Stimulated activated CD8-positive, alpha-beta memory T cell treated with anti-CD3 and anti-CD28 coated beads, Interleukin-15, amount 100 ng/mL, for 24 hours (primary cell): Measurements from ENCODE around the gene ABHD12.
"Not testable (repeated sequence)": the region's sequence is repeated elsewhere in the genome, so short reads cannot be mapped to it uniquely, and the experiment has no call there.

Experiments used
- DNase-seq: peaks from one replicate; pipeline ENCODE4 v3.0.0-alpha.2; 2020; ENCODE audit warnings: low read depth

ABHD12 gene

DNA sequence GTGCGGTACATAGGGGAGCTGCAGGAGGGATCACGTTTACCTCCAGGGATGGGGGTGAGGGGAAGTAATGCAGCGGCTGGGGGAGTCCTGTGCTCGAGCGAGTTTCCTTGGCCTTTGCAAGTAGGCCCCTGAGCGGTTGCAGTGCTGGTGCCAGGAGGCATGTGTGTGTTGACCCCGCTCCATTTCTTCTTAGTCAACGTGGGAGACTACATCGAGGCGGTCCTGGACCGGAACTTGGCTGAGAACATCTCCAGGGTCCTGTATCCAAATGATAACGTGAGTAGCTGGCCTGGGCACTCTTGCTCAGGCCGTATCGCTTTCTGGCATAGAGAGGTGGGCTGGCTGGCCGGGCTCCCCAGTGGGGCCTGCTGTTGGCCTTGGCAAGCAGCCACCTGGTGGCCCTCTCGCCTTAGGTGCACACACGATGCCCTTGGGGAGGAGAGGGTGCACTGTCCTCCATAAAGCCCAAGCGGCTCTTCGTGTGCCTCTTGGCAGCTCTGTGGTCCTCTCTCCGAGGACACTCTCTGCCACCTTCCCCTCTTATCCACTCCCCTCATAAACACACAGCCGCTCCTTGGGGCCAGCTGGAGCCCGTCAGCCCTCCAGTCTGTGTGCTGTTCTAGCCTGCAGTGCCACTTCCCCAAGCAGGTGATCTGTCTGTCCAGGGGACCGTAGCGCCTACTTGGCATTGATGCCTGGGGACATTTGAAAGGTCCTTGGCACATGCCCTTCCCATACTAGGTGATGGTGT lies 113.4 kb downstream of the ABHD12 start:
- no peak for DNase-seq

DNA sequence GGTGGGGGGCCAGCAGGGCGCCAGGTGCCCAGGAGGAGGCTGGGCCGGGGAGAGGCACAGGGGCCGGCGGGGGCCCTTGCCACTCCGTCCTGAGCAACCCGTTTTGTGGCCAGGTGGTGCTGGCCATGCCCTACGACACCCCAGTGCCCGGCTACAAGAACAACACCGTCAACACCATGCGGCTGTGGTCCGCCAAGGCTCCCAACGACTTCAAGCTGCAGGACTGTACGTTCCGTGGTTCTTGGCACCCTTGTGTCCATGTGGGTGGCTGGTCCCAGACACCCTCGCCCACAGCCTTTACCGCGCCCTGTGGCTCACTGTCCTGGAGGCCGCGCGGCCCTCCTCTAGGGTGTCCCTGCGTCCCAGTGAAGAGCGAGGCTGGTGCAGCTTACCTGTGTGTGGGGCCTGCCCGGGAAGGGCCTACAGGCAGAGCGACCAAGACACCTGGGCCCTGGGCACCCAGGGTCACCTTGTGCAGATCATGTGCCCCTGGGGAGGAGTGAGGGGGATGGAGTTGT lies 114.0 kb downstream of the ABHD12 start:
- no peak for DNase-seq

DNA sequence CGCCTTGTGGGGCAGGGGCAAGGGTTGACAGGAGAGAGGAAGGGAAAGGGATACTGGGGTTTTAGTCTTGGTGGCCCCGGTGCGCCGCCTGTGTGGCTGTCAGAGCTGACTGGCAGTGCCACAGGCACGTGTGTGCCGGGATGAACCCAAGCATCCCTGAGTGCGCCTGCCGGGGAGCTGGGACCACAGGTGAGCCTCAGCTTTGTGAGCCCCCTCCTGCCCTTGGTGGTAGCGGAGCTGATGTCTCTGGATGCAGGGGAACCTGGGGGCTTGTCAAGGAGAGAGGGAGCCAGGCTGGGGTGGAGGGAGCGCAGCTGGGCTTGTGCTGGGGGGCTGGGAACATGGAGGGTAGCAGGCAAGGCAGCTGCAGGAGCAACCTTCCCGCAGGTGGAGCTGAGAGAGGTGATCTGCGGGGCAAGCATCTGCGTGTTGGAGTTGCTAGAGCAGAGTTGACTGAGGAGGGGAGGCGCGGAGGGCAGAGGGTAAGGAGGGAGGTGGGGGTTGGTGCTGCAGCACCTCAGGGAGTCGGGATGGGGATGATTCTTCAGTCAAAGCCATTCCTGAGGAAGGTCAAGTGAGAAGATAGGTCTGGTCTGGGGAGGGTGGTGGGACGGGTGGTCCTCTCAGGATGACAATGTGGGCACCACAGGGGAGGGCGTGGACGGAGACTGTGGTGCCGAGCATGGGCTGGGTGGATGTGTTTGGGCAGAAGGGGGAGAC lies 114.7 kb downstream of the ABHD12 start:
- DNase-seq, result no peak

DNA sequence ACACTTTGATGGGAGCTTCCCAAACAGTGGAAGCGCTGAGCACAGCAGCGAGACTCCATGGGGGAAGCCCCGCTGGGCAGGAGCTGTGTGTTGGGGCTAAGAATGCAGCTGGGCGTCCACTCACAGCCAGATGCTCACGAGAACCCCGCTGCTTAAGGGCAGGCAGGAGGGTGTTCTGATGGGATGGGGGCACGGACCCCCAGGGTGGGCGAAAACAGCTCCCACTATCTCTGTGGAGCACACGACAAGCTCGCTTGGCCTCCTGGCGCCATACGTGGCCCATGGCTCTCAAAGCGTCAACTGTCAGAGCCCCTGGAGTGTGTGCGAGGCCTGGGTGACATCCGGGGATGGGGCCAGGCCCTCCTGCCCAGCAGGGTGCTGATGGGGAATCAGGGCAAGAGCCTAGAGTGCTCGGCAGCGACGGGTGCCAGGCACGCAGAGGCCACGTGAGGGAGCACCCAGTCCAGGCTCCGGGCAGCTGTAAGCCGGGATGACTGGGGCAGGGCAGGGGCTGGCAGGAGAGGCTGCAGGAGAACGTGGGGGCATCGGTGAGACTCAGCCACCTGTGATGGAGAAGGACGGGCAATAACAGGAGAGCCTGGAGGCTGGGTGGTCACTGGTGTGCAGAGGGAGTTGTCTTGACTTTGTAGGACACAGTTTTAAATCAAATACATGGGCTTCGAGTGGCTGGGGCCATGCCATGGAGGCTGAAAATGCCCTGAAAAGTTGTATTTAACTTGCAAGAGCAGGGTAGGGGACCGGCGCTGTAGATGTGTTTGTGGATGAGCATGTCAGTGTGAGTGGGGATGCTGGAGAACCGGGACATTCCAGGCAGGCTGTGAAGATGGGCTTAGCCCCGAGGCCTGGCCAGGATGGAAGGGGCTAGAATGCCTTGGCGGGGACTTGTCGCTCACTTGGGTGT lies 115.5 kb downstream of the ABHD12 start:
- DNase-seq, result no peak

DNA sequence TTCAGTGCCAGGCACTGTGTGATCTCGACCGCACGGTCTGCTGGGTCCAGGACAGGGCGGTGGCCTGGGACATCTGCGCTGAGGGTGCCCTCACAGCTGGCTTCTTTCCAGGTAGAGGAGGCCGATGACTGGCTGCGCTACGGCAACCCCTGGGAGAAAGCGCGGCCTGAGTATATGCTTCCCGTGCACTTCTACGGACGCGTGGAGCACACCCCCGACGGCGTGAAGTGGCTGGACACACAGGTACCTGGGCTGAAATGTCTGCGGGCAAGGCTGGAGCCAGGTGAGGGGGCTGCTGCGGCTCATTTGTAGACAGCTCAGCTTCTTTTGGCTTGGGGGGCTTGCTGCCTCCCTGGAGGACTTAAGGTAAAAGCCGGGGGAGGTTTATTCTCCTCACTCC lies 116.2 kb downstream of the ABHD12 start:
- DNase-seq, result no peak

DNA sequence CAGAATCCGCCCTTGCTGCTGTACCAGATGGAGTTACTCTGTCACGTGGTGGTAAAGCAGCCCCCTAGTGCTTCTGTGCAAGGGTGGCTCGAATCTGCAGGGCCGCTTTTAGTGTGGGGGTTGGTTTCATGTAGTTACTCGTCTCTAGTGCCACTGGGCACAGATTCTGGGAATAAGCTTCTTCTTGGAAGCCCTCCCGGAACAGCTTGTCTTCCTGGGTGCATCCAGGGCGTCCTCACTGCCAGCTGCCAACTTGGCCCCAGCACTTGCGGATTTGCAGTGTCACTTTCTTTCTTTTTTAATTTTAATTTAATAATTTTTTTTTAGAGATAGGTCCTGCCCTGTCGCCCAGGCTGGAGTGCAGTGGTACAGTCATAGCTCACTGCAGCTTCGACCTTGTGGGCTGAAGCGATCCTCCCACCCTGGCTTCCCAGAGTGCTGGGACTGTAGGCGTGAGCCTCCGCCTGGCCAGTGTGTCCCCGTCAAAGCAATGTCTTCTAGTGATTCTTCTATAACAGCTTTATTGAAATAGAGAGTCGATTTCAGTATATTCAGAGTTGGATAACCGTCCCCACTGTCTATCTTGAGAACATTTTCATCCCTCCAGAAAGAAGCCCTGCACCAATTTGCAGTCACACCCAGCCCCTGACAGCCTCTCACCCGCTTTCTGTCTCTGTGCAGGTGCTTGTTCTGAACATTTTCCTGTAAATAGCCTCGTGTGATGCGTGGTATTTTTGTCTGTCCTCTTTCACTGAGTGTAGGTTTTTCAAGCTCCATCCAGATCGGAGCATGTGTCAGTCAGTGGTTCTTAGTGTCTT lies 116.9 kb downstream of the ABHD12 start:
- DNase-seq, result no peak

DNA sequence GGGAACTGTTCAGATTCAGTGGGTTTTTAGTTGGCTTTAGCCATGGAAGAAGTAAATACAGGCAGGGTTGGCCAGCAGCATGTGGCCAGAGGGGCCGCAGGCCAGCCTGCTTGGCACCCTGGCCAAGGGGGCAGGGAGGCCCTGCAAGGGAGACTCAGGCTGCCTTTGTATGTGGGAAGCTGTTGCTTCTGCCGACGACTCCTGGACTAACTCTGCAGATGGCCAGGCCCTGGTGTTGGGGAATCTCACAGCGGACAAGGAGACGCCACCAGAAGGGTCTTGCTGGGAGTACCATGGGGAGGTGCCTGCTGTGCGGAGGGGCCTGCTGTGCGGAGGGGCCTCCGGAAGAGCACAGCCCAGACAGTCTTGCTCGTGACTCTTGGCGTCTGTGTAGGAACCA lies 117.6 kb downstream of the ABHD12 start:
- no peak for DNase-seq

DNA sequence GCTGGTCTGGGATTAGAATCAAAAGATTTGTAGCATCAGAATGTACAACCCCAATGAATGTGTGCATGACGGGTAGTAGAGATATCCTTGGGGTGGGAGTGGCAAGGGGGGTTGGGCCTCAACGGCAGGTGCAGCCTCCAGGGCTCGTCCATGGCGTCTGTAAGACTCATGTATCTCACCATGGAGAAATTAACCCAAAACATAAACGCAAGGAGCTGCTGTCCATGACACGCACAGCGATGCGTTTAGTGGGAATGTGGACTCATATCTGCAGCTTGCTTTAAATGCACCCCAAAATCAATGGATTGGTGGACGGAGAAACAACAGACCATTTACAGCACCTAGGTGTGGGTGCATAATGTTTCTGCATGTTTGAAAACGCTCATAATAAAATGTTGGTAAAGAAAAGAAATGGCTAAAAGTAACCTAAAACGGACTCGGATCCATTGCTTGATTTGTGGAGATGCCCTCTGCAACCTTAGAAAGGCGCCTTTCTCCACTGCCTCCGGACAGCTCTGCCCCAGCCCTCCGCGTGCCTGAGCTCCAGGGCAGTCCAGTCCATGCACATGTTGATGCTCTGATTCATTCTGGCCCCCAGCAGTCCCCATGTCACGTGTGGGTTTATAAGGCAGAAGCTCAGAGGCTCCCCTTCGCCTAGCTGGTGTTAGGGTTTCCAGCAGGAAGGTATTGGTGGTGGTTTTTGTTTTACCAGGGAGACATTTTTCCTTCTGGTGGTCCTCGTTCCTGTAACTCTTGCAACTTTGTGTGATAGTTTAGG lies 118.2 kb downstream of the ABHD12 start:
- DNase-seq, result no peak

DNA sequence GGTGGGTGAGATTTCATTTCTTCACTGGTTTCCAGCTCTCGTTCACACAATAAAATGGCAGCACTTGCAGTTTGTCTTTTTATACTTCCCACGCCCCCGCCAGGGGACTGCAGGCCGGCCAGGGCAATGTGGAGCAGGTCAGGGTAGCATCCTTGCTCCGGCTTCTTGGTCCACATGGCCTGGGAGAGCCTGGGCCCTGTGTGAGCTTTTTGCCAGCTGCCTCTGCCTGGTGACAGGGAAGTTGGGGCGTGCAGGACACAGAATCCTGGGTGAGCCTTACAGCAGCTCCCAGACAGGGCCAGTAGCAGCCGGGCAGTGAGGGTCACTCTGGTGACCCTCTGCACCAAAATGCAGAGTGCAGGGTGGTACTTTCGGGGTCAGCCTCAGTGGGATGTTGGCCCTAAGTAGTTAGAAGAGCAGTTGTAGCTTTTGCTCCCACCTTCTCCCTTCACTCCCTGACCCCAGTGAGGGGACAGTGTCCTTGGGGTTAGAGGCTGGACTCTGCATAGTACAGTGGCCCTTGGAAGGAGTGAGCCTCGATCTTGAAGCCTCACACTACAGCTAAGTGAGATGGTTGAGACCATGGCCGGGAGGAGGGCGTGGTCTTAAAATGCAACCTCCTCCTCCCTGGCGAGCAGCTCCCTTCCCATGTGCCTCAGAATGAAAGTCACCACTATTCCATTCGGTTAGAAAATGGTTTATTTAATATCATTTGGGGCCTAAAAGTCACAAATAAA lies 119.0 kb downstream of the ABHD12 start:
- DNase-seq, result no peak

DNA sequence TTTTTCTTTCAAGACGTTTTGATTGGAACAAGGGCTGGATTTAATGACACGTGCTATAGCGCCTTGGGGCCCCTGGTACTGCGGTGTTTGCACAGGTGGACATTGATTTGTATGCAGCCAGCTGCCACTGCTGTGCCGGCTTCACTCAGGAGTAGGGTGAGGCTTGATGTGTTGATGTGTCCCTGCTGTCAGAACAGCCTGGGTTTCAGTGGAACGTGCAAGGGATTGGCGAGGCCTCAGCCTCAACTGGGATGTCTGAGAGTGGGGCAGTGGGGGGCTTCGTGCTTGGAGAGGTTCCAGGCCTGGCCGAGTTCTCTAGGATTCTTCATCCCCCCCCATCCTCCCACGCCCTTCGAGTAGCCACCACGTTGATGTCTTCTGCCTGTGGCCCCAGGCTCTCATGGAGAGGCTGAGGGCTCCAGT lies 119.8 kb downstream of the ABHD12 start:
- DNase-seq, result no peak

DNA sequence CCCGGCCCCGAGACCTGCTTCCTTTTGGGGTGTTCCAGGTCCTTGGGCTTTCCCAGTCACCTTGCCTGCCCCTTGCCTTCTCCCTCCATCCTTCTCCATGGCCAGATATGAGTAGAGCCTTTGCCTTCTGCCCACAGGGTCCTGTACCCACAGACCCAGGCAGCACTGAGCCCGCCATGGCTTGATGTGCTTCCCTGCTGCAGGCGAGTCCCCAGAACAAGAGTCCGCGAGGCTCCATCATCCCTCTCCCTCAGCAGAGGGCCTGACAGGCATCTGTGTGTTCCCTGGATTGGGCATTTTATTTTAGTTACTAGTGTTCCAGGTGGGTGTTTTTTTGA lies 120.8 kb downstream of the ABHD12 start:
- DNase-seq, result no peak

DNA sequence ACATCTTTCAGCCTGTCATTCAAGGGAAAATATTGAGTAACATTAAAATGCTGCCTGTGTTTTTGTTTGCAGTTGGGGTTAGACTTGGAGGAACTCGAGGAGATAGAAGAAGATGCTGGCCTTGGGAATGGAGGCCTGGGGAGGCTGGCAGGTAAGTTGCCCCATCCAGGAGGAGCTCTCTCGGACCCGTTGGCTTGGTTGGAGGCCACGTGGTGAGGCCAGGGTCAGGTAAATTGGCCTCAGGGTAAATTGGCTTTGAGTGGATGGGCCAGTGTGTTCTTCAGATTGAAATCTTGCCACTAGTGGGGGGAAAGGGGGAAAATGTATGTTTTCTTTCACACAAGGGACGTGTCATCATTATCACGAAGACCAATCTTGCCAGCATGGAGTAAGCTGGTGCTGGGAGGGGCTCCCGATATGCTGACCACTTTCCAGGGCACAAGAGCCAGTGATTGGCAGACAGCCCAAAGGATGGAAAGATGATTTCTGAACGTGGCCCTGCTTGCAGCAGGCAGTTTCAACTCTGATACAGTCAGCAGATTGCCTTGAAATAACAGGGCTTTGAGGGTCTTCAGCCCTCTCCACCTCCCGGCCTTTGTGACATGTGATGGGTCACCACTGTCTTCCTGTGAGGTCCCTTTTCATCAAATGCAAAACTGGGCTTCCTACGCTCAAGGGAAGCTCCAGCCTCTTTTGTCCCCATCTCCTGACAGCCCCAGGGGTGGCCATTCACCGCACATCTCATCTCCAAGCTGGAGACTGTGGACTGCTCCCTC lies 121.4 kb downstream of the ABHD12 start:
- DNase-seq, result no peak

DNA sequence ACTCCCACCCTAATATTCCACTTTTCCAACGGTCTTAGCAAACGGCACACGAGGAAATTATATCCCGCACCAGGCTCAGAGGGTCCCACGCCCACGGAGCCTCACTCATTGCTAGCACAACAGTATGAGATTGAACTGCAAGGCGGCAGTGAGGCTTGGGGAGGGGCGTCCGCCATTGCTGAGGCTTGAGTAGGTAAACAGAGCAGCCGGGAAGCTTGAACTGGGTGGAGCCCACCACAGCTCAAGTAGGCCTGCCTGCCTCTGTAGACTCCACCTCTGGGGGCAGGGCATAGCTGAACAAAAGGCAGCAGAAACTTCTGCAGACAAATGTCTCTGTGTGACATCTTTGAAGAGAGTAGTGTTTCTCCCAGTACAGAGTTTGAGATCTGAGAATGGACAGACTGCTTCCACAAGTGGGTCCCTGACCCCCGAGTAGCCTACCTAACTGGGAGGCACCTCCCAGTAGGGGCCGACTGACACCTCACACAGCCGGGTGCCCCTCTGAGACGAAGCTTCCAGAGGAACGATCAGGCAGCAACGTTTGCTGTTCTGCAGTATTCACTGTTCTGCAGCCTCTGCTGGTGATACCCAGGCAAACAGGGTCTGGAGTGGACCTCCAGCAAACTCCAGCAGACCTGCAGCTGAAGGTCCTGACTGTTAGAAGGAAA lies 129.7 kb downstream of the ABHD12 start:
- DNase-seq, result not testable (repeated sequence)

DNA sequence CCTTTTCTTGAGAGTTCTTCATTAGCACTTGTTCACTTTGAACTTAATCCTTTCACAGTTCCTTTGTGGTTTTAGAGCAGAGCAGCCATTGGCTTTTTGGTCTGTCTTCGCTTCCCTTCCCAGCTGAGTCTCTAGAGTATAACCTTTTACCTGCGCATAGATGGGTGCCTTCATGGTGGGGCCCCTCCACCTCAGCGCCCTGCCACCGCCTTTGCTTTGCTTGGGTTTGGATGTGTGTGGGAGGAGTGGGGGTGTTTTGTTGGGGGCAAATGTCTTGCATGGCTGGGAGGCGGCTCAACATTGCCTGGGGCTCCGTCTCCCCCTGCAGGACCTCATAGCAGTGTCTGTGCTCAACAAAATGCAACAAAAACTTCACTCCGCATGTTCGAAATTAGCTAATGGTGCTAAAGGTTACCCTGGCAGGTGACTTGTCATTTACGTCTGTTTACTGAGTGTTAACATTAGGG lies 130.8 kb downstream of the ABHD12 start:
- no peak for DNase-seq

DNA sequence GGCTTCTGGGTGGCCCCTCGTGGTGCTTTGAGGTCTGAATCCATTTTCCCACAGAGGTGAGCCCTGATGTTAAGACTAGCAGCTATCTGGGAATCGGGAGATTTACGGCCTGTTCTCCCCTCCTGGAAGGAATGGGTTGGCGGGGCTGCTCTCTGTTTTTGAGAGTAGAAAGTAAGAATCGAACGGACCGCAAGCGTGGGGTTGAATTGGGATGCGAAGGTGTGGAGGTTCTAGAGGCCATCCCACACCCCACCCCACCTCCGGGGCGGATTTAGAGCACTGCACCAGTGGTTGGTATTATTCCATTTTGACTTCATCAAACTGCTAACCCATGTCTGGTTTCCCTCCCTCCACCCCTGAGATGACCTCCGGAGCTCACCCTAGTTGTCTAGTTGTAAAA lies 131.3 kb downstream of the ABHD12 start:
- DNase-seq, result no peak

DNA sequence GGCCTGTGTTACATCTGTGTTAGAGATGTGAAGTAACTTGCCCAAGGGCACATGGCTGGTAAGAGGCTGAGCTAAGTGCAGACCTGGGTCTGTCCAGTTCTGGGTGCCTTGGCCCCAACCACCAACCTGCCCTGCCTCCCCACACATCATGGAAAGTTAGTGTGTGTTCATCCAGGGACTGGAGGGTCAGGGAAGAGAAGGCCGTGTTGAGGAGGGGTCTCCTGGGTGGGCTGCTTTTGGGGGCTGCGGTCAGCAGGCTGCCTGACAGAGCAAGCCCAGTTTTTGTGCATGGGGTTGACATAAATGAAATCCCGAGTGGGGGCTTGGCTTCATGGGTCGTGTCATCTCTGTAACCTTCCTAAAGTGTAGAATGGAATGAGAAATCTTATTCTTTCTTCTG lies 131.8 kb downstream of the ABHD12 start:
- DNase-seq, result no peak

DNA sequence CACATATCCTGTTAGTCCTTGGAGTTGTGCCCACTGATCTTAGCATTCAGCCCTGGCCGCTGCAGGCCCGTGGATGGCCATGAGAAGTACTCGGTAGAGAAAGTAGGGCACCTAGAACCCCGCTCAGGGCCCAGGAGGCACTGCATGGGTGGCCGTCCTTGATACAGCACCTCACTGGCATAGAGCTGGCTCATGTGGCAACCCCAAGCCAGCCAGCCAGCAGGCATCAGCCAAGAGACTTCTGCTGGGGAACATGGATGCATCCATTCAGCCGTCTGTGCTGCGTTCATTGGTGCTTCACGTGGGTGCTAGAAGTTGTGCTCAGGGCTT lies 132.2 kb downstream of the ABHD12 start:
- DNase-seq, result no peak

DNA sequence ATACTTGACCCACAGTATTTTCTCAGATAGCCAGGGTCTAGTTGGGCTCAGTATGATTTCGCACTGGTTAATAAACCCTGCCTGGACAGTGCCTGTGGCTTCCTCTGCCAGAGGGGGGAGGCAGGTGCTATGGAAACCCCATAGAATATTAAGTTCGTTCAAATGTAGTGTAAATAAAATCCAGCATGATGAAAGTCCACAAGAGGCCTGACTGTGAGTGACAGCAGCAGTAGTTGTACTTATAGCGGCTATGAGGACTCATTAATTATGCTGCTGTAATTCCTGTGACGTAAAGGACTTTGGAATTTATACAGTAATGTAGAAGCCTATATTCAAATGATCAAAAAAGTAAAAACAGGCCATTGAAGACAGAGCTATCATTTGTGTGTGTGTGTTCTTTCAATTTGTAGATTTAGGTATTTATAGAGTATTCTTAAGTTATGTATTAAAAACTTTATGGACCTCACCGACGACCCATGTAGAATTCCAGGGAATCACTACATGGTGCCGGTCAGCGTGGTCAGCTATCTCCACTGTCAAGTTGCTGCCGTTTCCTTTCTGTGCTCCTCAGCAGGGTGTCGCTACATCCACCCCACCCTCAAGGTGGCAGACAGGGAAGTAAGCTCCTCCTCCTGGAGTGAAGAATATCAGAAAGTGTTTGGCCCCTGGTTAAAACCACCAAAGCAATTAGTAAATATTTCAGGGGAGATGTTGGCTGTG lies 132.7 kb downstream of the ABHD12 start:
- no peak for DNase-seq
